Measurements from ENCODE around the gene UQCC2. TPM values are rescaled to one million over a fixed set of nuclear protein-coding genes. Genes with fewer than 3 reads are reported as not detected.
A peak's percentile ranks its signal among the peaks of the same experiment; 100 is the strongest.

The UQCC2 gene
- total and polyA plus RNA-seq, 2 of the 4 experiments (the other 2 are of a cell fraction): 13.8 to 34.5 TPM

DNA sequence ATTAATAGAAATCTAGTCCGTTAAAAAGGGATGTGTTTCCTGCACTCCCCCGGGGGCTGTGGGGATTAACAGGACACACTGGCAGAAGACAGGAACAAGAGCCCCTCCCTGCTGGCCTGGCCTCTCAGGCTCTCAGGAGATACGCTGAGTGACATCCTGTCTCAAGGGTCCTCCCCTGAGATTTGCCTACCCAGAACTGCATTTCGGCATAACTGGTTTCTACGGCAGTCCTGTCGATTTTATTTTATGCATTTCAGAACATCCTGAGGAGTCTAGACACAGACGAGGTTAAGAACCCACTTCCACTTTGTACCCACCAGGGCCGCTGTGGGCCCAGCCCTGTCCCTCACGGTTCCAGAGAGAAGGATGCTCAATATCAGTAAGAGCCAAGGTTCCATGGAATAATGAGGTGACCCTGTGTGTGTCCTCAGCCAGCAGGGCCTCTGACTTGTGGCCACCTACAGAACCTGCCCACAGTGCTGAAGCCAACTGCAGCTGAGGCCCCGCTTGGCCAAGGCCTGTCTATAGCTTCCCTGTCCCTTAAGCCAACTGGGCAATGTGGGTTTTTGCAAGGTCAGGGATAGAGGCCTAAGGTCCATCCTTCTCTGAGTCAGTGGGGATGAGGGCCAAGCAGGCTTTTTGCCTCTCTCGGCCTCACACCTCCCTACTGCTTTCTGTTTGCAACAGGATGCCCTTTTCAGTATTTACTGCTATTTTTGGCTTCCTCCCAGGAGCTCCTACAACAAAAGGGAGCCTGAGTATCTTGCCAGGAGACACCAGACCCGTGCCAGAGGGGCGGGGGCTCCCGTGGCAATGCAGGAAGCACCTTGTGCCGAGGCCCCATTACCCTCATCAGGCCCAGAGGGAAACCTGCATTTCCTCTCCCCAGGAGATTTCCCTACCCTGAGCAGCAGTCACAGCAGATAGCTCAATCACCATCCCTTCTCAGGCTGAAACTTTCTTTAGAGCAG lies 14.7 kb downstream of the UQCC2 start:
- H3K14ac ChIP-seq (replicated peaks; ENCODE audit: low read depth, low read length): no peak overlapping the region; the same call in 1 of the 2 replicates
- peaks cover 16% of the 10 kb centered on the region for H3K36me3 ChIP-seq (ENCODE audit: control insufficient read depth, insufficient read depth, low read length)
- no peaks in the 10 kb centered on the region for H3K9me3 ChIP-seq (ENCODE audit: control insufficient read depth, insufficient read depth, low read length)
- H3K9me1 ChIP-seq (ENCODE audit: insufficient read depth, low read length): peaks cover 18% of the 10 kb centered on the region
- intact Hi-C loops (cut with micrococcal nuclease) (no loop called here), dilution Hi-C loops (cut with HindIII; ENCODE audit: low sequenced_read_pairs, unreplicated experiment) (no loop called here), in situ Hi-C loops (cut with MboI; ENCODE audit: low sequenced_read_pairs) (no loop called here)
- no peak overlapping the region for H2AFZ ChIP-seq (replicated peaks; ENCODE audit: low read length, poor library complexity)
- DNase-seq: peak; percentile 61
- peaks cover 5 to 37% of the 10 kb centered on the region in 2 experiments; a peak in 2 of 4 replicates for H3K79me1 ChIP-seq (ENCODE audit: low read depth in 1 of 2, low read length in 2 of 2)
- peak overlapping the region; percentile 7; the same call in 1 of the 2 replicates for H4K91ac ChIP-seq (ENCODE audit: insufficient read depth, low read depth, low read length)
- peaks cover 20% of the 10 kb centered on the region for H3K4me1 ChIP-seq (ENCODE audit: control insufficient read depth, insufficient read depth, low read length)
- peak overlapping the region; percentile 36; the same call in 1 of the 2 replicates for H3K4me2 ChIP-seq (ENCODE audit: low read depth, low read length)
- peak overlapping the region; percentile 34 for H2BK5ac ChIP-seq (ENCODE audit: low read depth, low read length, poor library complexity, severe bottlenecking)
- no peak overlapping the region for H2BK15ac ChIP-seq (ENCODE audit: low read depth, low read length)
- no peak overlapping the region for H4K5ac ChIP-seq (ENCODE audit: low read depth, low read length)
- ChIA-PET POLR2A (ENCODE audit: unreplicated experiment) (no interaction called here), CTCF (interaction anchor here (0.7 kb wide), 1 partner anchor 15 kb away, joined by 3 read pairs; the partner anchor contains the start of gene UQCC2)
- H3K9ac ChIP-seq (ENCODE audit: low read depth, low read length): no peak overlapping the region
- H3K27ac ChIP-seq (ENCODE audit: insufficient read depth, low read length): peak overlapping the region; percentile 23; the same call in 1 of the 2 replicates
- no peak overlapping the region for H3K56ac ChIP-seq (ENCODE audit: extremely low read depth, insufficient read depth, low read length)
- 90% methylated on average over 7 of the region's 15 CpGs; no CpG with 5 or more reads in 1 of the 2 experiments for WGBS, 2 experiments (ENCODE audit: extremely low coverage in 2 of 2, insufficient read length in 1 of 2)
- no peak overlapping the region for H4K8ac ChIP-seq (ENCODE audit: low read depth in 2 of 2, low read length in 2 of 2)
- H3K27me3 ChIP-seq (ENCODE audit: control insufficient read depth, insufficient read depth, low read length): no peaks in the 10 kb centered on the region
- no peak overlapping the region for H3K4me3 ChIP-seq (ENCODE audit: insufficient read depth, low read depth, low read length)
- H2AK9ac ChIP-seq (replicated peaks; ENCODE audit: low read depth, low read length, poor library complexity): peak overlapping the region; percentile 84
- H2AK5ac ChIP-seq (ENCODE audit: low read depth, low read length): peak overlapping the region; percentile 17; the same call in 1 of the 2 replicates
- H2BK20ac ChIP-seq (ENCODE audit: low read depth, low read length): no peak overlapping the region
- 0 out of 2 replicates have a peak overlapping the region, but pooled peaks have one; percentile 15 for H3K4ac ChIP-seq (ENCODE audit: low read depth, low read length)
- no peak overlapping the region for H2BK120ac ChIP-seq (ENCODE audit: low read depth, low read length)
- TF ChIP-seq SMC3 (IDR thresholded peaks at IDR 0.05; ENCODE audit: low read depth, low read length) (no peak), NFE2L2 (IDR thresholded peaks at IDR 0.05; ENCODE audit: low read depth, low read length) (no peak), MAFK (IDR thresholded peaks at IDR 0.05; ENCODE audit: low read depth, low read length) (peak; percentile 38; the same call in 1 of the 2 replicates)
- peak; percentile 72 for ATAC-seq (ENCODE audit: low read depth)
- no peak overlapping the region for H3K18ac ChIP-seq (ENCODE audit: low read depth, low read length)
- H3K23ac ChIP-seq (ENCODE audit: low read depth, low read length): peak overlapping the region; percentile 32; the same call in 1 of the 2 replicates
- peaks cover 8% of the 10 kb centered on the region; the same call in 1 of the 2 replicates for H4K20me1 ChIP-seq (ENCODE audit: insufficient read depth, low read length)
- BruUV-seq (replicated peaks): no TSS peak

Measured in IMR-90 (cell line).